Measurements from ENCODE around the gene CHRNA10.
A peak's percentile ranks its signal among the peaks of the same experiment; 100 is the strongest.
"Not testable (repeated sequence)": the region's sequence is repeated elsewhere in the genome, so short reads cannot be mapped to it uniquely, and the experiment has no call there.

The CHRNA10 gene

DNA sequence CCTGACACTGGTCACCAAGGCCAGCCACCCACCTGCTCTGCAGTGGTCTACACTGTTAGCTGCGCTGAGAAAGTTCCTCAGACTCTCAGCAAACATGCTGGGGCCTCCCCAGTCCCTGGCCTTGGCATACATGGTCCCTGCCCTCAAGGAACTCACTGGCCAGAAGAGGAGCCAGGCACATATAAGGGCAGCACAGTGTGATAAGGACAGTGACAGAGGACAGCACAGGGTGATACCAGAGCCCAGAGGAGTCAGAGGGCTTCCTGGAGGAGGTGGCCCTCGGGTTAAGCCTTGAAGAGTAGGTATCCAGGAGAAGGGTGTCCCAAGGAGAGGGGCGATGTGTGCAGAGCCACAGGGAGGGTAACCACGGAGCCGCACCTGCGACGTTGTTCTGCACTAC, 25.6 kb downstream of the CHRNA10 start:
- H3K4me3 Mint-ChIP-seq = no peak overlapping the region
- H3K4me1 Mint-ChIP-seq = peaks cover 19% of the 10 kb centered on the region
- ATAC-seq = no peak
- H3K27ac Mint-ChIP-seq = no peak overlapping the region
- peaks cover 78% of the 10 kb centered on the region for H3K27me3 Mint-ChIP-seq
- no peaks in the 10 kb centered on the region for H3K9me3 Mint-ChIP-seq
- no peak for DNase-seq

DNA sequence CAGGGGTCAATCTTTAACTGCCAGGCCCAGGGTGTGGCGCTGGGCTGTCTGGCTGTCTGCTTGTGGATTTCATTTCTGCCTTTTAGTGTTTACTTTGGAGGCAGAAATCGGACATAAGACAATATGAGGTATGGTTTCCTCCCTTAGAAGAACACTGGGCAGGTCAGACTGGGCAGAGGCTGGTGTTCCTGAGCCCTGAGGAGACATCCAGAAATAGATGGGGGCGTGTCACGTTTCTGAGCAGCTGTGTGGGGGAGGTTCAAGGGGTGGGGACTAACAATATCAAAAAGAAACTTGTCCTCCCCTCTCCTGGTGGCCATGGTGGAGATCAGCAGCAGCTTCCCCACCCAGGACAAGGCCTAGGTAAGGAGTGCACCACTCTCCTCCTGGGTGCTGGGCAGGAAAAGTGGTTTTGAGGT, 26.4 kb downstream of the CHRNA10 start, which contains the start of gene ART1:
ART1 (plus strand) TSS at position 312 of the 419 bp plus-strand sequence. CDS start 14,086 bp downstream, outside the sequence.
- H3K27me3 Mint-ChIP-seq = peaks cover 76% of the 10 kb centered on the region
- no peak for ATAC-seq
- DNase-seq = no peak
- H3K4me1 Mint-ChIP-seq = peaks cover 19% of the 10 kb centered on the region
- no peaks in the 10 kb centered on the region for H3K9me3 Mint-ChIP-seq
- no peak within 1 kb of the TSS for H3K27ac Mint-ChIP-seq
- no peak within 1 kb of the TSS for H3K4me3 Mint-ChIP-seq

DNA sequence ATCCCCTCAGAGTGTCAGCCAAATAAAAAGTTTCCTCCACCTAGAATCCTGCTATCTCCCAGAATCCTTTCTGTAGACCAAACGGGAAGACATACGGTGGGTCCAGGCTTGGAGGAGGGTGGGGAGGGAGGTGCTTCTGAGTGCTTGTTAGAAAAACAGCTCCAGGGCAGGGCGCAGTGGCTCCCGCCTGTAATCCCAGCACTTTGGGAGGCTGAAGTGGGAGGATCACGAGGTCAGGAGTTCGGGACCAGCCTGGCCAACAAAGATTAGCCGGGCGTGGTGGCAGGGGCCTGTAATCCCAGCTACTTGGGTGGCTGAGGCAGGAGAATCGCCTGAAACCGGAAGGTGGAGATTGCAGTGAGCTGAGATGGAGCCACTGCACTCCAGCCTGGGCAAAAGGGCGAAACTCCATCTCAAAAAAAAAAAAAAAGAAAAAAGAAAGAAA, 28.1 kb downstream of the CHRNA10 start:
- H3K4me1 Mint-ChIP-seq = peaks cover 13% of the 10 kb centered on the region
- not testable (repeated sequence) for DNase-seq, H3K9me3 Mint-ChIP-seq, H3K27ac Mint-ChIP-seq, ATAC-seq, H3K4me3 Mint-ChIP-seq
- peaks cover 73% of the 10 kb centered on the region for H3K27me3 Mint-ChIP-seq

GRCh38 chr11:3642071-3642951, 28.9 kb downstream of the CHRNA10 start:
- Mint-ChIP-seq H3K4me1 (peaks cover 13% of the 10 kb centered on the region), H3K9me3 (no peaks in the 10 kb centered on the region), H3K27ac (peak overlapping the region in 1 of 2 donors; percentile 60), H3K27me3 (peaks cover 68% of the 10 kb centered on the region), H3K4me3 (peak overlapping the region; percentile 64 to 77)
- DNase-seq (peak; percentile 21 to 41), ATAC-seq (peak; percentile 79)

DNA sequence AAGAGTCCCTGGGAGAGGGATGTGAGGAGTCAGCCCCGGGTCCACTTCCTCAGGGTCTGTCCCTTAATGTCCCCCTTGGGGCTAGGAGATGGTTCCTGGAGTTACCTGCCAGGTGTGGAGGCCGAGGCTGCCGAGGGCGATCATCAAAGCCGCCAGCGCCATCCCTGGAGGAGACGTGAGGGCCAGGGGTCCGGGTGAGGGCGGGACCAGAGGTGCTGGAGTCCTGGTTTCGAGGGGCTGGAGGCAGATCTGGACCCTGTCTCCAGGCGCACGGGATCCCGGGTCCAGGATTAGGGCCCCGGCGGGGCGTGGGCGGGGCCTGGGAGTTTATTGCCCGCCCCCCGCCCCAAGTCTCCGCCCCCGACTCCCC, 29.5 kb downstream of the CHRNA10 start, which contains the start of gene ART5:
ART5 (minus strand) TSS at position 292 of the 370 bp plus-strand sequence; CDS start at position 162, 130 bp downstream.
- Mint-ChIP-seq H3K27ac (peak within 1 kb of the TSS in 1 of 2 donors; percentile 60), H3K9me3 (no peaks in the 10 kb centered on the region), H3K4me1 (peaks cover 13% of the 10 kb centered on the region), H3K4me3 (peak within 1 kb of the TSS; percentile 67 to 77), H3K27me3 (peaks cover 68% of the 10 kb centered on the region)
- peak; percentile 29 for ATAC-seq
- no peak for DNase-seq

- Mint-ChIP-seq H3K4me3 (peak overlapping the region; percentile 50 to 67), H3K9me3 (no peaks in the 10 kb centered on the region), H3K27ac (peak overlapping the region in 1 of 2 donors; percentile 13), H3K4me1 (peaks cover 13% of the 10 kb centered on the region), H3K27me3 (peaks cover 68% of the 10 kb centered on the region)
- DNase-seq = no peak
- ATAC-seq = no peak
Observed at GRCh38 chr11:3641191-3641590, 30.0 kb downstream of the CHRNA10 start.

- Mint-ChIP-seq H3K27ac (no peak overlapping the region), H3K4me1 (peaks cover 13% of the 10 kb centered on the region), H3K27me3 (peaks cover 56% of the 10 kb centered on the region), H3K4me3 (no peak overlapping the region), H3K9me3 (no peaks in the 10 kb centered on the region)
- DNase-seq = no peak
- ATAC-seq = no peak
Observed at GRCh38 chr11:3639841-3640240, 31.3 kb downstream of the CHRNA10 start.

DNA sequence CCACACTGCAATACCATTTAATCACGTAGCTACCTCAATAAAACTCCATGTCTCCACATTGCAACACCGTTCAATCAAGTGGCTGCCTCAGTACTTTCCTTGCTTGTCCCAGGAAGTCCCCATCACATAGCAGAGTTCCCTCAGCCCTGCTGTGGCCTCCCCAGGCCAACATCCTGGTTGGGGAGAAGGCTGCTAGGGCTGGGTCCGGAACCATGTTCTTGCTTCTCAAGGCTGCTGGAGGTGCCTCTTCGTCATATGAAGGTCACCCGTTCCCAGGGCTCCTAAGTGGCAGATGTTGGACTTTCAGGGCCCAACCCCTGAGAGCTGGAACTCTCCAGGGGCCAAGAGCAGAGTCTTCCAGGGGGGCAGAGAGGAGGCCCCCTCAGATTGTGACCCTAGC, 32.7 kb downstream of the CHRNA10 start:
- H3K4me1 Mint-ChIP-seq = peaks cover 13% of the 10 kb centered on the region
- H3K4me3 Mint-ChIP-seq = no peak overlapping the region

DNA sequence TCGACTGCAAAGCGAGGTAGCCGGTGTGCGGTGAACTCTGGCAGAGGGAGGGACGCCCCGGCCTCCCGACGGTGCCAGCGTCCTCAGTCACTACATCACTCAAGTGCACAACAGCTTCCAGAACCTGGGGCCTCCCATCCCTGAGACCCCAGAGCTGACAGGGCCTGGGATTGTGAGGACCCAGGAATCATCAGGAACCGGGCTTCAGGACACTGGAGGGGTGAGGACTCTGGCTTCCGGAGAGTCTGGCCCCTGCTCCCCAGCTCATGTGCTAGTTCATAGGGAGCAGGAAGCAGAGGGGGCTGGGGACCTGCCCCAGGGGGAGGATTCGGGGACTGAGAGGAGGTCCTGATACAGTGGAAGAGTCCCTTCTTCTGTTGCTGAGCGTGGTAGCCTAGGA, 34.0 kb downstream of the CHRNA10 start:
- H3K4me3 Mint-ChIP-seq = no peak overlapping the region
- H3K27me3 Mint-ChIP-seq = peaks cover 30% of the 10 kb centered on the region
- H3K27ac Mint-ChIP-seq = peak overlapping the region in 1 of 2 donors; percentile 83
- no peak for ATAC-seq
- DNase-seq = no peak
- peaks cover 7% of the 10 kb centered on the region for H3K4me1 Mint-ChIP-seq
- H3K9me3 Mint-ChIP-seq = no peaks in the 10 kb centered on the region

More for the DNA sequence above, 32.7 kb downstream of the CHRNA10 start:
- Mint-ChIP-seq H3K9me3 (no peaks in the 10 kb centered on the region), H3K27me3 (peaks cover 43% of the 10 kb centered on the region), H3K27ac (no peak overlapping the region)
- DNase-seq (no peak), ATAC-seq (no peak)

DNA sequence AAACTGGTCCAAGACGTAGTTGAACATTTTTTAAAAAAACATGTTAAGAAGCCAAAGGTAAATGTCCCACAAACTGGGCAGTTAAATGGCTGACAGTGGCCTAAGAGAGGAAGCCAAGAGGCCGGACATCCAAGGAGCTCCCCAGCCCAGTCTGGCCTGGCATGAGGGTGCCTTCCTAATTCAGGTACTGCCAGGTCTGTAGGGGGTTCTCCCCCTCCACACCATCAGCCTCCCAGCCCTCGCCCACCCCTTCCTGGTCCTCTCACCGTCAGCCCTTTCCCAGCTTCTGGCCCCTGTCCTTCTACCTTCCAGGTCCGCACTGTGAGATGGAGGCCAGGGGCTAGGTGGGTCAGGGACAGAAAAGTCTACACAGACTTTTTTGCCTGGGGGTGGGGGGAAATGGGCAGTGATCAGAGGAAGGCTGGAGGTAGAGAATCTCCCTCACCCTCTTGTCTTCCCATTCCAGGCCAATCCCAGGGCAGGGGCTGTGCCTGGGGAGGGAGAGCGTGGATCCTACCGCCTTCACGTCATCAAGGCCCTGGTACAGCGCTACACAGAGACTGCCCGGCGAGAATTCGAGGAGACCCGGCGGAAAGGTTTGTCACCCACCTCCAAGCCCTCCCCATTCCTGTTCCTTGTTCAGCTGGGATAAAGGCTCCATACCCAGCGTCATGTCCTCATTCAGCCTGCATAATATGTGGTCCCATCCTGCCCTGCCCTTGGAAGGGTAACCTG, 35.4 kb downstream of the CHRNA10 start:
- H3K4me3 Mint-ChIP-seq = no peak overlapping the region

DNA sequence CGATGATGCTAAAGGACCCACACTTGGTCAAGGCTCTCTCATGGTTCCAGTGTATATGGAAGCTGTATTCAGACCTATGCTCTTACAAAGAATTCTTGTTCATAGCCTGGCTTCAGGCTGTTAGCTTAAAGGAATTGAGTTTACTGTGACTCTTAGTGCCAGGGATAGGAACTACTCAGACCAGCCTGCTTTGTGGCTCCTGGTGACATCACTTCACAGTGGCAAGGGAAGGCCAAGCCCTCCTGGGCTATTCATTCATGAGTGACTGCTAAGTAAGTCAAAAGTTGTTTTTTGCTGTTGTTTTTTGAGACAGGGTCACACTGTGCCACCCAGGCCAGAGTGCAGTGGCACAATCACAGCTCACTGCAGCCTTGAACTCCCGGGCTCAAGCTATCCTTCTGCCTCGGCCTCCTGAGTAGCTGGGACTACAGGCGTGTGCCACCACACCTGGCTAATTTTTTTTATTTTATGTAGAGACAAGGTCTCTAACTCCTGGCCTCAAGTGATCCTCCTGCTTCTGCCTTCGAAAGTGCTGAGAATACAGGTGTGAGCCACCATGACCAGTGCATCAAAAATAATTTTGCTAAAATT, 39.0 kb downstream of the CHRNA10 start:
- Mint-ChIP-seq H3K9me3 (no peaks in the 10 kb centered on the region), H3K27me3 (peaks cover 2% of the 10 kb centered on the region), H3K4me3 (no peak overlapping the region), H3K27ac (peak overlapping the region in 1 of 2 donors; percentile 44), H3K4me1 (no peaks in the 10 kb centered on the region)
- no peak for DNase-seq
- ATAC-seq = no peak

More for the DNA sequence above, 35.4 kb downstream of the CHRNA10 start:
- DNase-seq (no peak), ATAC-seq (no peak)
- Mint-ChIP-seq H3K4me1 (no peaks in the 10 kb centered on the region), H3K27ac (no peak overlapping the region), H3K9me3 (no peaks in the 10 kb centered on the region), H3K27me3 (peaks cover 19% of the 10 kb centered on the region)

DNA sequence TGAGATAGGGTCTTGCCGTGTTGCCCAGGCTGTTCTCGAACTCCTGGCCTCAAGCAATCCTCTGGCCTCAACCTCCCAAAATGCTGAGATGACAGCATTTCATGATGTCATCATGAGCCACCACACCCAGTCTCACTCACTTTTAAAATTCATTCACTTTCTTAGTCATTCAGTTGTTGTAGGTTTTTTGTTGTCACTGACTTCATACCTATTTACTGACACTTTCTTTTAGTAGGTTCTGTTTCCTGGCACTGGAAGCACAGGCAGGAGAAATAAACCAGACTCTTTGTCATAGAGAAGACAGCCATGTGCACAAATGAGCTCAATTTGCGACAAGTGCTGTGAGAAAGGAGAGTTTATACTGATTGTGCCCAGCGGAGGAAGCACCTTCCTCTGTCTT, 39.9 kb downstream of the CHRNA10 start:
- DNase-seq (no peak), ATAC-seq (no peak)
- Mint-ChIP-seq H3K9me3 (no peaks in the 10 kb centered on the region), H3K4me1 (peaks cover 7% of the 10 kb centered on the region), H3K27me3 (peaks cover 10% of the 10 kb centered on the region), H3K27ac (peak overlapping the region in 1 of 2 donors; percentile 6), H3K4me3 (no peak overlapping the region)

DNA sequence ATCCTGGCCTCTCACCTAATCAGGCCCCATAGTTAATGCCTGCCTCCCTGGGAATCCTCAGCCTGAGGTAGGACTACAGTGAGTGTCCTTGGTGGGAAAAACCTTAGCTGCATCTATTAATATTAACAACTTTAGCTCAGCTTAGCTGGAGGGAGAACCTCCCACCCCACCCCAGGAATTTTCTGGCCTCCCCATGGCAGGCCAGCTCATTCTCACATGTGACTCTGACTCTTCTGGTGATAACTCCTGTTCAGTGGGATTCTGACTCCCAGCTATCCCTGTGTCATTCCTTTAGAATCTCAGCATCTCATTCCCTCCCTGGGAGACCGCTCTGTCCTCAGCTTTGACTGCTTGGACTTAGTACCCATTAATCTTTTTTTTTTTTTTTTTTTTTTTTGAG, 43.9 kb downstream of the CHRNA10 start:
- Mint-ChIP-seq H3K27me3 (peaks cover 12% of the 10 kb centered on the region), H3K9me3 (no peaks in the 10 kb centered on the region), H3K4me3 (no peak overlapping the region), H3K4me1 (peaks cover 11% of the 10 kb centered on the region), H3K27ac (no peak overlapping the region)
- DNase-seq (no peak), ATAC-seq (no peak)

GRCh38 chr11:3626250-3626960, 44.8 kb downstream of the CHRNA10 start:
- DNase-seq = no peak
- Mint-ChIP-seq H3K27ac (peak overlapping the region; percentile 36), H3K9me3 (no peaks in the 10 kb centered on the region), H3K4me1 (peaks cover 11% of the 10 kb centered on the region), H3K4me3 (no peak overlapping the region), H3K27me3 (peaks cover 12% of the 10 kb centered on the region)
- peak; percentile 54 for ATAC-seq
